KBM-7 (cell line): ENCODE measurements around the gene GPR137B.

Experiments used
- DNase-seq: peaks from one replicate; pipeline ENCODE4 v3.0.0-alpha.2; 2015
- in situ Hi-C: fragments of 300-500 bp; cut with MboI; formaldehyde crosslinking; loops from 2 replicates; pipeline ENCODE4 v1.14.3; 2020; ENCODE audit warnings: low sequenced_read_pairs, low pct_unique_long_range_greater_than_20kb, mixed read lengths

Gene GPR137B

DNA sequence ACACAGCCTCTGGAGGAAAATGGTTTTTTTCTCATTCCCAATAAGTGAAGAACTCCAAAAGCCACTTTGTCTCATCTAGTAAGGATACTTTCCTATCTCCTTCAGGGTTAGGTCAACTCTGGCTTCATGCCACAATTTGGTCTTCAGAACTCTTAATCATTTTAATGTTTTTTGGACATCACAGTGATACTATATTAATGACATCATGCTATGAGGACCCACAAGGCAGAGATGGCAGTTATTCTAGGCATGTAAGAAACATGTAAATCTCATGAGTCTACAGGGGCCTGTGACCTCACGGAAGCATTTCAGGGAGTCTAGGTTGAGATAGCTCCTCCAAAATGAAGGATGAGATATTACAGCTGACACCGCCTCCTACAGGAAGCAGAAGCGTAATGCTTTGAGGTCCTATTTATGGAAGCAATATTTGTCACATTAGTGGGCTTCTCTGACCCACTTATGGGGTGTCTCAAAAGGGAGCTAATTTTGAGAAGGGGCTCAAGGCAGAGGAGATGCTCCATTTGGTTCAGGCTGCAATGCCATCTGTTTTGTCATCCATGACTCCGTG is 5.0 kb upstream of the GPR137B start:
- DNase-seq = no peak
- in situ Hi-C loops = no loop called here

GRCh38 chr1:236139495-236139894 is 2.8 kb upstream of the GPR137B start:
- DNase-seq = no peak
- in situ Hi-C loops = no loop called here

- in situ Hi-C loops = no loop called here
- DNase-seq = no peak
These were observed 1.5 kb upstream of the GPR137B start for GRCh38 chr1:236140705-236141446.

DNA sequence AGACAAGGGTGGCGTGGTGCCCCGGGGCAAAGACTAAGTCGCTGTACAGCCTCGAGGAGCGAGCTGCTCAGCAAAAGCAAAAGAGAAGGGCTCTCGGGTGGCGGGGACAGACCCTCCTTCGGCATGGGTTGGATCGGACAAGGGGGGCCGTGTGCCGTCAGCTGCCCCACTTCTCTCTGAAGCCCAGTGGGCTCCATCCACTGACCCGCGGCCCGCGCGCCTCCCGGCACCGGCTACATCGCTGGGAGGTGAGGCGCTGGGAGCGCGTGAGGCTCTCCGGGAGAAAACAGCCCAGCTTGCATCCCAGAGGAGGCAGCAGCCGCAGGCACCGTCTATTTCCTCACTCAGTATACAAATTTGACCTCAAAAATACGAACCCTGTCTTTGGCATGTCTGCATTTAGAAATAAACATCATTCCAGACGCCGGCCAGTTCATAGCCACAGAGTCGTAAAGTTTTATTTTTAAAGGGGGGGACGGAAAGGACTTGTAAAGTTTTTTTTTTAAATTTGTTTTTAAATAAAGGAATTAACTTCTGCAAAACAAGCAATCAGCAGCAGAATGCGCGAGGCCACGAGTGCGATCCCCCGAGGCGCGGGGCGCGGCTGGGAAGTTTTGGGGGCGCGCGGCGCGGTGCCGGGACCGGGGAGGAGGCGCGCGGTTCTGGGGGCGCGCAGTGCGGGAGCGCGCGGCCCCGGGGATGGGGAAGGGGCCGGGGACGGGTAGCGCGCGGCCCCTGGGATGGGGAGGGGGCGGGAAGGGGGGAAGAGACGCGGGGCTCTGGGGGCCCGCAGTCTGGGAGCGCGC is 689 bp upstream of the GPR137B start:
- DNase-seq = peak; percentile 35
- in situ Hi-C loops = no loop called here

DNA sequence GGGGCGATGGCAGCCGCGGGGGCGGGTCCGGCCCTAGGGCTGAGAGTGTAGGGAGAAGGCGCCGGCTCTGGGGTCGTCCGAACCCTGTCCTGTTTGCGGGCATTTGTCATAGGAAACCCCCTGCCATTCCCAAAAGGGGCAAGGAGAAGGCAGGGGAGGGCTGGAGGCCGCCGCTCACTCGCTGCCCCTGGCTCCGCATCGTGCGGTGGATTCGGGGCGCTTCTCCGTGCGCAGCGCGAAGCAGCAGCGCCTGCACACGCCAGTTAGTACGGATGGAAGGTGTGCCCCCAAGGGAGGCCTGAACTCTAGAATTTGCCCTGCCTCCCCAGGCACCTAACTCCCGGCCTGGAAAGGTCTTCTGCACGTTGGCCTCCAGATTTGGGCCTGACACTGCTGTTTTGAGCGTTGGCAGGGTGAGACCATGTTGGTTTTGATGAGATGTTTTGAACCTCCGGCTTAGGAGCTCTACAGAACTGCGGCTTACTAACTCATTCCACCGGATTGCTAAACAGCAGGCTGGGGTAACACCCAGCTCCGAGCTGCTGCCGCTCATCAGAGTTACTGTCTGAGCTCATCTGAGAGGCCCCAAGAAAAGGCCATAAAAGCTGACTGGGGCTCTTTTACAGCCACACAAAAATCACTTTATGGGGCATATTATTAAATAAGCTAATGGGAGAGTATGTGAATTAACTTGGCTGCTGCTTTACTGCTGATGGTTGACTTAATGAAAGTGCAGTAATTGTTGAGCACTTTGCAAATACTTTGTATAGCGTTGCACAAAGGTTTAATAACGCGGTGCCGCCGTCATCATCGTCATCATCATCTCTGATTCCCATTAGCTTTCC is 987 bp downstream of the GPR137B start:
- DNase-seq = peak; percentile 35
- in situ Hi-C loops = no loop called here

GRCh38 chr1:236144033-236144432 is 1.7 kb downstream of the GPR137B start:
- no peak for DNase-seq
- in situ Hi-C loops = no loop called here

- in situ Hi-C loops = no loop called here
- no peak for DNase-seq
These were observed 2.3 kb downstream of the GPR137B start for GRCh38 chr1:236144446-236145150.

- in situ Hi-C loops = no loop called here
- DNase-seq = no peak
These were observed 4.7 kb downstream of the GPR137B start for GRCh38 chr1:236147068-236147467.

DNA sequence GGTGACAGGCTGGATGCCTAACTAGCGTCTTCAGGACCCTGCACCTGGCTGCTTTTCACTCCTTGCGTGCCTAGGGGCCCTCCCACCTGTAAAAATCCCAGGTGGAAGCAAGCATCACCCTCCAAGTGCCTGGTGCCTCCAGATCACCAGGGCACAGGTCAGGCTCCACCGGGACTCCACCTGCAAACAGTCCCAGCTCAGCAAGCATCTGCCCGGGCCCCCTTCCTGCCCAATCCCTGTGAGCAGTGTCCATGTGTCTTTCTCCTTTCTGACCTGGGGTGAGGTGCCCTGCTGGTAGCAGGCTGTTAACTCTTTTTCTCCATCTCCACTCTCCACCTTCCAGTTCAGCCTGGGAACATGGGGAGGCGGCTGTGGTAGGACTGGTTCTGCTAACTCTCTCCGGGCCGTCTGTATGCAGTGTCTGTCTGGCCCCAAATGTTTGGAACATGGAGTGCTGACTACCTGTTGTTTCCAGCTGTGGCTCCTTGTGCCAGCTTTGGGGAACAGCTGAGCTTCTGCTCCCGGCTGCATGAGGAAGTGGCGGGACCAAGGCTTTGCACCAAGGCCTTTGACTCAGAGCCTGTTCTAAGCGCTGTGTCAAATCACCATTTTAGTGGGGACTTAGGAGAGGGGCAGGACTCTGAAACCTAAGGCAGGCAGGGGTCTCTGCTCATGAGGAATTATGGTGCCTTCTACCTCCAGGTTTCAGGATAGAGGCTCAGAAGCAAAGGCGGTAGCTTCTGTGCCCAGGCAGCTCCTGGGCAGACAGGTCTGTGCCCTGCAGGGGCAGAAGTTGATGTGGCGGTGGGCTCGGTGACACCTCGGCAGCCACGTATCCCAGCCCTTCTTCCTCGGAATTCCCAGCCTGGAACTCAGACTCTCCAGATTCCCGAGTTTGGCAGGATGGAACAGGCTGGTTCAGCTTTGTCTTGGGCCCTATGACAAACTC is 5.5 kb downstream of the GPR137B start:
- DNase-seq = no peak
- in situ Hi-C loops = no loop called here

GRCh38 chr1:236148470-236148845 is 6.1 kb downstream of the GPR137B start:
- in situ Hi-C loops = no loop called here
- no peak for DNase-seq

GRCh38 chr1:236149003-236149595 is 6.8 kb downstream of the GPR137B start:
- in situ Hi-C loops = no loop called here
- DNase-seq = no peak

GRCh38 chr1:236149696-236150228 is 7.4 kb downstream of the GPR137B start:
- in situ Hi-C loops = no loop called here
- no peak for DNase-seq

DNA sequence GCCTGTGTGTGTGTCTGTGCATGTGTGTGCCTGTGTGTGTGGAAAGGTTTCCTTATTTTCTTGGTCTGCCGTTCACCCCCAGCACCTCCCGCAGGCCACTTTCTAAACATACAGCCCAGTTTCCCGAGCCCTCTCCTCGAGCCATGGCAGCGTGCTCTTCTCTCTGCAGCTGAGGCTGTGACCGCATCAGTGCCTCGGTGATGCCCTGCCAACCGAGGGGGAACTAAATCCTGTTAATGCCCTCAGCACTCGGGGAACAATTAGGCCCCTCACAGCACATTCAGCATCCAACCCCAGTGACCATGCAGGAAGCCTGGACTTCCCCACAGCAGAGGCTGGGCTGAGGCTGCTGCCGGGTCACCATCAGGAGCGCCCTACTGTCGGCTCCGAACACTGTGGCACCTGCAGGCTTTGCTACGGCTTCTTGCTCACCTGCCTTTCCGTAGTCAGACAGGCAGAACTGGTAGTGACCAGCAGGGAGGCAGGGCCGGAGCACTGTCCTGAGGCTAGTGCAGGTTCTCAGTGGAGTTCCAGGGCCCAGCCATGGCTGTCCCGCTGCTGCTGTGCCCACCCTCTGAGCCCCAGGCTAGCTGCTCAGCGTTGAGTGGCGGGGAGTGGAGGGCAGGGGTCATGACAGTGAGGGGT is 8.1 kb downstream of the GPR137B start:
- in situ Hi-C loops = no loop called here
- no peak for DNase-seq

- DNase-seq = no peak
- in situ Hi-C loops = no loop called here
These were observed 8.6 kb downstream of the GPR137B start for GRCh38 chr1:236150986-236151385.

DNA sequence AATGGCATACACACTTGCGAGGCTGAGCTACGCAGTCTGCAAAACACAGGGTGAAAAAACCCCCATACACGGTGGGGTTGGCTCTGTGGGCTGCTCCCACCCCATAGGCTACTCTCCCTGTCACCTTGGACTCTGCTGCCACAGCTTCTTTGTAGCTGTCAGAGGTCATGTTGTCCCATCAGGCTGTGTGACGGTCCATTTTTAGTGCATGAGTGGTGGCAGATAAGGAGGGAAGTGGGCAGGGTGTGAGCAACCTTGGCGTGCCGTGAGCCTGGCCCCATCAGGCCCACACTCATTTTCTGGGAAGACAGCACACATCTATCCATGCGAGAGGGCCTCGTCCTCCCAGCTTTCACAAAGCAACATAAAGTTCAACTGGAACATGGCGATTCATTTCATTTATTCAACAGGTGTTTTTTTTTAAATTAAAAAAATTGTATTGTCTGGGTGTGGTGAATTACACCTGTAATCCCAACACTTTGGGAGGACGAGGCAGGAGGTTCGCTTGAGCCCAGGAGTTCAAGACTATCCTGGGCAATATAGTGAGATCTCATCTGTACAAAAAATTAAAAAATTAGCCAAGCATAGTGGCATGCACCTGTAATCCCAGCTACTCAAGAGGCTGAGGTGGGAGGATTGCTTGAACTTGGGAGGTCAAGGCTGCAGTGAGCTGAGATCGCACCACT is 9.5 kb downstream of the GPR137B start:
- no peak for DNase-seq
- in situ Hi-C loops = no loop called here

DNA sequence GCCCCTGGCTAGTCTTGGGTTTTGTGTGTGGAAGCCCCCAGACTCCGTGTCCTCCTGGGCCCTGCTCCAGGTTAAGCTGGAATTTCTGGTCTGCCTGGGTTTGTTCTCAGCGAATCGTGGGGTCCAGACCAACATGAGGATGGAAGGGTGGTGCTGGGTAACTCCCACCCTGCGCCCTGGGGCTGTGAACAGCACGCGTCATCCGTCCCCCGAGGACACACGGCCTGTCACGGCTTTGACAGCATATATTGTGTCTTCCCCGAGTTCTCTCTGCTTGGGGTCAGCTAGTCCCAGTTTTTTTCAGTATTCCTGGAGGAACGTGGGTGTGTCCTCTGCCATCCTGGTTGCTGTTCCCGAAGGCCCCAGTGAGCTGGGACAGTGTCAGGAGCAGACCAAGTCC is 11.8 kb downstream of the GPR137B start:
- in situ Hi-C loops = no loop called here
- no peak for DNase-seq
